Activated T-helper 1 cell treated with anti-CD3 and anti-CD28 coated beads, Interleukin-2, amount 50 U/mL, for 16 hours (primary cell): ENCODE data around the gene KRTAP19-3.
"Not testable (repeated sequence)": the region's sequence is repeated elsewhere in the genome, so short reads cannot be mapped to it uniquely, and the experiment has no call there.

Source experiments
- DNase-seq, 2 donors: peaks; one replicate each; pipeline ENCODE4 v3.0.0-alpha.2; 2020; ENCODE audit warnings: low read depth in 1 of 2, low spot score in 1 of 2

KRTAP19-3 gene

GRCh38 chr21:30491963-30492428 is at the start of gene KRTAP19-3:
TSS of gene KRTAP19-3 (minus strand) at chr21:30492013. CDS start at chr21:30491957, 56 bp downstream.
- DNase-seq = no peak

GRCh38 chr21:30518876-30519275 is 27.1 kb upstream of the KRTAP19-3 start:
- DNase-seq = no peak

DNA sequence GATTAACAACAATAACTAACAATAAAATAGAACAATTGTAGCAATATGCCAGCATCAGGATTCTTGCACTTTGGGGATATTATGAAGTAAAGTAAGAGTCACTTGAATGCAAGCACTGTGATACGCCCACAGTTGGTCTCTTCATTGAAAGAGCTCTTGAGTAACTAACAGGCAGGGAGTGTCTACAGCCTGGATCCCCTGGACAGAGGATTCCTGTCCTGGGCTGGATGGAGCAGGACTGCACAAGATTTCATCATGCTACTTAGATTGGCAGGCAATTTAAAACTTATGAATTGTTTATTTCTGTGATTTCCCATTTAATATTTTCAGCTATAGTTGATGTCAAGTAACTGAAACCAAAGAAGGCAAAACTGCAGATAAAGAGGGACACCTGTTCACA is 23.9 kb upstream of the KRTAP19-3 start:
- DNase-seq = no peak

DNA sequence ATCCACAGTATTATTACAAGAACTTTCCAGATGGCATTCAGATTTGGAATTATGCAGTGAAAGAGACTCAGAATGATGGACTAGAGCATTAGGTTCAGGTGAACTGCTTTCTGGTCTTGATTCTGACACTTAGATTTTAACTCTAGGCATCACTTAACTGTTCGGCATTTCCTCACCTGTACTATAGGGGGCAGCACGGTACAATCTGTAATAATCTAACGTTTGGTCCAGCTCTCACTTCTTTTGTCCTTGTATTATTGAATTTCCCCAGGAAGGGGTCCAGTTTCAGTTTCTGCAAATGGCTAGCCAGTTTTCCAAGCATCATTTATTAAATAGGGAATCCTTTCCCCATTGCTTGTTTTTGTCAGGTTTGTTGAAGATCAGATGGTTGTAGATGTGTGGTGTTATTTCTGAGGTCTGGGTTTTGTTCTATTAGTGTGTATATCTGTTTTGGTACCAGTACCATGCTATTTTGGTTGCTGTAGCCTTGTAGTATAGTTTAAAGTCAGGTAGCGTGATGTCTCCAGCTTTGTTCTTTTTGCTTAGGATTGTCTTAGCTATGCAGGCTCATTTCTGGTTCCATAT is 13.9 kb upstream of the KRTAP19-3 start:
- not testable (repeated sequence) for DNase-seq

DNA sequence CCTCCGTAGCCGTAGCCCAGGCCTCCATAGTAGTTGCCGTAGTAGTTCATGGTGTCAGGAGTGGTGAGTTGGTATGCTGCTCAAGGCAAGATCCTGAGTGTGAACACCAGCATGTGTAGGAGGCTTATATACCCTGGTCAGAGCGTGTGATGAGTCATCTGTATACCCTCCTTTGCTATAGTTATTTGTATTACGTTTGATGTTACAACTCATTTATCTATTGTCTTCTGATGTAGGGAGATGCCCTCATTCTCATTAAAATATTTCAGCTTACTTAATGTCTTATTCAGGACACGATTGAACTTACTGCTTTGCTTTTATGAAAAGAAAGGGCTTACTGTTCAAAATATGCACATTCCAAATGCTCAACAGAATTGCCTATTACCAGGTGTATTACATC is 10.2 kb upstream of the KRTAP19-3 start, which contains the start of gene KRTAP19-5:
TSS of gene KRTAP19-5 (minus strand) at position 101 of the 400 bp plus-strand sequence. CDS start at position 50, 51 bp downstream.
- DNase-seq = no peak

GRCh38 chr21:30497065-30497464 is 5.3 kb upstream of the KRTAP19-3 start, which contains the start of gene KRTAP19-4:
TSS of gene KRTAP19-4 (minus strand) at chr21:30497165. CDS start at chr21:30497110, 55 bp downstream.
- no peak for DNase-seq

- no peak for DNase-seq
Observed at GRCh38 chr21:30487336-30487735, 4.5 kb downstream of the KRTAP19-3 start, which contains the start of gene KRTAP19-2. TSS of gene KRTAP19-2 (minus strand) at chr21:30487436. CDS start at chr21:30487348, 88 bp downstream.

- no peak for DNase-seq
Observed at GRCh38 chr21:30486180-30486579, 5.6 kb downstream of the KRTAP19-3 start.

- no peak for DNase-seq
Observed at GRCh38 chr21:30482130-30482529, 9.7 kb downstream of the KRTAP19-3 start.

- DNase-seq = no peak
Observed at GRCh38 chr21:30480145-30480544, 11.7 kb downstream of the KRTAP19-3 start, which contains the start of gene KRTAP19-1. TSS of gene KRTAP19-1 (minus strand) at chr21:30480367. CDS start at chr21:30480317, 50 bp downstream.

DNA sequence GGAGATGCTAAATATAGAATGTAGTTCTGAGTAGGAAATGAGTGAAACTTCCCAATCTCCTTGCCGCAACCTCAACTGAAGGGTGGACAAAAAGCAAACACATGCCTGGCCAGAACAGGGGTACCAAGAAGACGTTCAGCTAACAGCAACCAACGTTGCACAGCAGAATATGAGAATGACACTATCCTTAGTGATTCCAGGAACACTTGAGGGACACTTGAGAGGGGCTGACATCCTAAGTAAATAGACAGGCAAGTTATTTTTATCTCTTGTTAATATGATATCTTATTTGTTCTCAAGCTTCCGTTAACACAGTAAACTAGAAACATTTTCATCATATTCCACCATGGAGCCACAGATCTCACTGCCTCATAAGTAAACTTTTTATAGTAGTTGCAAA is 12.6 kb downstream of the KRTAP19-3 start:
- no peak for DNase-seq

DNA sequence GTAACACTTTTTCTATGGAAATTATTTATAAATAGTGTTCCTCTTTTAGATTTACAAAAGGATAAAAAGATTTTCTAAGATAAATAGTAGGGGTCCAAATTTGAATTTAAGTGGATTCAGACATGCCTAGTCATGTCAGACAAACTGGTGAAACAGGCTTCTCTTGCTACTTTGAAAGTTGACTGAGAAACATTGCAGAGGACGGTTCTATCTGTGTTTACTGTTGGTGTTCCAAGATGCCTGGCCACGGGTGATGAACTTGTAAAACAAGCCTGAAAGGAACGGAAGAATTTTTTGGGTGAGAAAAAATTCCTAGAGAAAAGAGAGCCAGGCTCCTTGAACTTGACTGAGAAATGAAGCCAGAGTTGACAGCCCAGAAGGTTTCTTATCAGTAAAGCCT is 13.8 kb downstream of the KRTAP19-3 start:
- DNase-seq = no peak

DNA sequence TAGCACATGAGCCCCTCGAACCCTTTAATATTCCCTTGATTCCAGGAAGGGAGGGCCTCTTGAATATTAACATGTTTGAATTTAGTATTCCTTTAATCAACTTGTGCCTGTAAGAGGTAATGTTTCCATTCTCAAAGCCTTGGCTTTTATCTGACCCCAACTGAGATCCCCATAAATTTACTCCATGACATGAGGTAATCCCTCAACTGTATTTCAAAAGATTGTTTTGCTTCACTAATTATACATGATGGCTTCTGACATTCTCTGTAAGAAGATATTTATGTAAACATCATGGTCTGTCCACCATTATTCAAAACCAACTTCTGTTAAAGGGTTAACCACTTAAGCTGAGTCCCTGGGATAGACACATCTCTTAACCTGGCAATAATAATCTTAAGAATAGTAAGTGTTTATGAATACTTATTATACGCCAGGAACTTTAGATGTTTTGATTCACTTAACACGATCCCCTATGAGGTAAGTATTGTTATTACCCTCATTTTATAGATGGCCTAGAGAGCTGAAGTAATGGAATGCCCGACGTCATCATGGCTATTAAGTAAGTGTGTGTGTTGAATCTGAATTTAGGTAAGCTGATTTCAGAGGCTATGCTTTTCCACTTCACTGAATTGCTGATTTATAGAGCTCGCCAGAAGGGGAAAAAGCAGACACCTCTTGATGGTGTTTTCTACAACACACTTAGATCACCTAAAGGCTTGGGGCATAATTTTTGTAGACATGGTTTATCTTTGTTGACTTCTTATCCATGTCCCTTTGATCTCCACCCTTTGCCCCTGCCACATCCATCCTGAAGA is 22.7 kb downstream of the KRTAP19-3 start:
- DNase-seq = no peak

DNA sequence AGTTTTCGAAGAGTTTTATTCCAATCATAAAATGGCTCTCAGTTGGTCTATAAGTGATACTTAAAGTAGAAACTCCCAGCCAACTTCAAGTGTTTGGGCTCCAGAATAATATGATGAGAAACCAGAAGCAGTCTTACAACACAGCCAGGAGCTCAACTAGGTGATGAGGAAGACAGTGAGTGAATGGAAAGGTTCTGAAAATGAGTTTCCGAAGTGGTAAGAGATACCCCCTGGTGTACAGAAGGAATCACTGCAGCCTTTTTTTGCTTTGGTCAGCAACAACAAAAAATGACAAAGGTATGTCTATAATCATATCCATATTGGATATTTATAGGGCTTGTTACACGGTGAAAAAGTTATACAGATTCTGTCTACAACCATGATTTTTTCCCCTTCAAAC is 28.1 kb downstream of the KRTAP19-3 start:
- no peak for DNase-seq

- no peak for DNase-seq
Observed at GRCh38 chr21:30448514-30448913, 43.3 kb downstream of the KRTAP19-3 start.

- DNase-seq = no peak
Observed at GRCh38 chr21:30447056-30447455, 44.8 kb downstream of the KRTAP19-3 start.

GRCh38 chr21:30444204-30444603 is 47.6 kb downstream of the KRTAP19-3 start:
- no peak for DNase-seq

DNA sequence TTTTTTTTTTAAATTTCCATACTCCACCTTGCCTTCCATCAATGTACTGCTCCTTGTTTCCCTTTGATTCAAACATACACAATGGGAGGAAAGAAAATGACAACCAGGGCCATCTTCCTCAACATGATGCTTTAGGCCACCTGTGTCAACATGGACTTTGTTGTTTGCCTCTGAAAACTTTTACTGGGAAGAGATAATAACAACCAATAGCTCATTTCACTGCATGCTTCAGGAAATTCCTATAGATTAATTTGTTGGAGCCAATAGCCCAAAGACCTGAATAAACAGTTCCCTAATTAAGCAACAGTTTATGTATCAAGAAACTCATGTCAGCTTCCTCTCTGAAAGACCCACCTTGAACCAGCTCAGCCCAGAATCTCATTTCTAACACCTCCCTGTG is 48.6 kb downstream of the KRTAP19-3 start:
- no peak for DNase-seq
